T-helper 17 cell (primary cell): ENCODE results near the gene KIRREL2. TPM values are rescaled to one million over a fixed set of nuclear protein-coding genes. Genes with fewer than 3 reads are reported as not detected.
"Not testable (repeated sequence)": the region's sequence is repeated elsewhere in the genome, so short reads cannot be mapped to it uniquely, and the experiment has no call there.

ENCODE experiments used
- ATAC-seq: fragments of 150-1000 bp; cut with Tn5 transposase; 2 replicates; pipeline ENCODE4 v1.10.0; 2021; ENCODE audit warnings: mild to moderate bottlenecking, moderate library complexity
- DNase-seq, 3 donors: peaks; one replicate each; pipeline versions ENCODE4 v3.0.0 to v3.0.0-alpha.2; 2020 to 2021
- H3K9me3 ChIP-seq: one replicate; pipeline ENCODE4 v1.7.0; 2013; ENCODE audit warnings: low read length, mild to moderate bottlenecking; ENCODE audit not compliant: control insufficient read depth, poor library complexity, severe bottlenecking
- H3K27ac Mint-ChIP-seq: one replicate; pipeline ENCODE4 v1.8.0; 2022; ENCODE audit warnings: mild to moderate bottlenecking, moderate library complexity, mixed read lengths
- H3K27me3 Mint-ChIP-seq: one replicate; pipeline ENCODE4 v1.8.0; 2022; ENCODE audit warnings: mixed read lengths
- H3K36me3 Mint-ChIP-seq: one replicate; pipeline ENCODE4 v1.8.0; 2022; ENCODE audit warnings: low read depth, mixed read lengths
- H3K4me1 Mint-ChIP-seq: one replicate; pipeline ENCODE4 v1.8.0; 2022; ENCODE audit warnings: mild to moderate bottlenecking, mixed read lengths
- H3K4me3 Mint-ChIP-seq: one replicate; pipeline ENCODE4 v1.8.0; 2022; ENCODE audit warnings: mild to moderate bottlenecking, moderate library complexity, mixed read lengths
- total RNA-seq, 4 donors: library from RNA in 2 of 4; stranded (reverse) in 2 of 4; gene quantifications; one replicate each; pipeline ENCODE4 v1.2.3 and lab custom pipeline; 2022 to 2026

KIRREL2 gene
- total RNA-seq, 2 donors from 2014 or later, result not detected

- no peaks in the 10 kb centered on the region for H3K9me3 ChIP-seq
- H3K27ac Mint-ChIP-seq, result no peak overlapping the region
- DNase-seq (peak; percentile 72 to 80 (median 74)), ATAC-seq (peak; percentile 92)
- peaks cover 50% of the 10 kb centered on the region for H3K27me3 Mint-ChIP-seq
- peaks cover 11% of the 10 kb centered on the region for H3K36me3 Mint-ChIP-seq
- H3K4me3 Mint-ChIP-seq, result peak overlapping the region; percentile 80
- peaks cover 18% of the 10 kb centered on the region for H3K4me1 Mint-ChIP-seq
Observed at GRCh38 chr19:35869327-35870123, 12.8 kb downstream of the KIRREL2 start.

GRCh38 chr19:35870124-35870736 lies 13.5 kb downstream of the KIRREL2 start:
- not testable (repeated sequence) for DNase-seq

GRCh38 chr19:35870798-35871197 lies 14.1 kb downstream of the KIRREL2 start:
- peaks cover 5% of the 10 kb centered on the region for H3K36me3 Mint-ChIP-seq
- H3K4me3 Mint-ChIP-seq, result no peak overlapping the region
- no peak overlapping the region for H3K27ac Mint-ChIP-seq
- DNase-seq (no peak), ATAC-seq (no peak)
- peaks cover 40% of the 10 kb centered on the region for H3K27me3 Mint-ChIP-seq
- no peaks in the 10 kb centered on the region for H3K9me3 ChIP-seq
- peaks cover 18% of the 10 kb centered on the region for H3K4me1 Mint-ChIP-seq

More at GRCh38 chr19:35870124-35870736, 13.5 kb downstream of the KIRREL2 start:
- H3K36me3 Mint-ChIP-seq, result peaks cover 11% of the 10 kb centered on the region
- not testable (repeated sequence) for ATAC-seq, H3K9me3 ChIP-seq, H3K27ac Mint-ChIP-seq
- peak overlapping the region; percentile 64 for H3K4me3 Mint-ChIP-seq
- peaks cover 18% of the 10 kb centered on the region for H3K4me1 Mint-ChIP-seq
- peaks cover 46% of the 10 kb centered on the region for H3K27me3 Mint-ChIP-seq

- Mint-ChIP-seq H3K4me3 (no peak overlapping the region), H3K4me1 (peaks cover 23% of the 10 kb centered on the region), H3K27ac (no peak overlapping the region), H3K36me3 (peaks cover 9% of the 10 kb centered on the region), H3K27me3 (peaks cover 40% of the 10 kb centered on the region)
- DNase-seq (no peak), ATAC-seq (no peak)
- H3K9me3 ChIP-seq, result no peaks in the 10 kb centered on the region
Observed at GRCh38 chr19:35871611-35872010, 14.9 kb downstream of the KIRREL2 start.

GRCh38 chr19:35872180-35872579 lies 15.5 kb downstream of the KIRREL2 start:
- no peaks in the 10 kb centered on the region for H3K9me3 ChIP-seq
- Mint-ChIP-seq H3K27ac (no peak overlapping the region), H3K27me3 (peaks cover 41% of the 10 kb centered on the region), H3K36me3 (peaks cover 9% of the 10 kb centered on the region), H3K4me3 (no peak overlapping the region), H3K4me1 (peaks cover 23% of the 10 kb centered on the region)
- no peak for ATAC-seq
- DNase-seq, result no peak

- no peaks in the 10 kb centered on the region for H3K9me3 ChIP-seq
- H3K4me1 Mint-ChIP-seq, result peaks cover 21% of the 10 kb centered on the region
- peaks cover 9% of the 10 kb centered on the region for H3K36me3 Mint-ChIP-seq
- no peak overlapping the region for H3K4me3 Mint-ChIP-seq
- H3K27ac Mint-ChIP-seq, result no peak overlapping the region
- DNase-seq, result no peak
- no peak for ATAC-seq
- H3K27me3 Mint-ChIP-seq, result peaks cover 44% of the 10 kb centered on the region
Observed at GRCh38 chr19:35874392-35874930, 17.8 kb downstream of the KIRREL2 start.

GRCh38 chr19:35879068-35879467 lies 22.4 kb downstream of the KIRREL2 start:
- no peaks in the 10 kb centered on the region for H3K9me3 ChIP-seq
- Mint-ChIP-seq H3K4me1 (peaks cover 20% of the 10 kb centered on the region), H3K27ac (no peak overlapping the region), H3K27me3 (peaks cover 30% of the 10 kb centered on the region), H3K4me3 (no peak overlapping the region), H3K36me3 (peaks cover 5% of the 10 kb centered on the region)
- ATAC-seq, result no peak
- no peak for DNase-seq

- no peaks in the 10 kb centered on the region for H3K9me3 ChIP-seq
- Mint-ChIP-seq H3K4me1 (peaks cover 20% of the 10 kb centered on the region), H3K36me3 (peaks cover 5% of the 10 kb centered on the region), H3K27ac (peak overlapping the region; percentile 43), H3K27me3 (peaks cover 26% of the 10 kb centered on the region), H3K4me3 (no peak overlapping the region)
- DNase-seq, result peak; percentile 56 to 70 (median 62)
- peak; percentile 54 for ATAC-seq
Observed at GRCh38 chr19:35879770-35880317, 23.1 kb downstream of the KIRREL2 start.

GRCh38 chr19:35882114-35882832 lies 25.6 kb downstream of the KIRREL2 start:
- DNase-seq (no peak), ATAC-seq (peak; percentile 57)
- no peaks in the 10 kb centered on the region for H3K9me3 ChIP-seq
- H3K27me3 Mint-ChIP-seq, result peaks cover 17% of the 10 kb centered on the region
- peaks cover 15% of the 10 kb centered on the region for H3K4me1 Mint-ChIP-seq
- H3K36me3 Mint-ChIP-seq, result no peaks in the 10 kb centered on the region
- H3K27ac Mint-ChIP-seq, result no peak overlapping the region
- H3K4me3 Mint-ChIP-seq, result no peak overlapping the region

GRCh38 chr19:35883882-35884281 lies 27.2 kb downstream of the KIRREL2 start:
- Mint-ChIP-seq H3K27ac (peak overlapping the region; percentile 65), H3K4me3 (no peak overlapping the region), H3K36me3 (peaks cover 7% of the 10 kb centered on the region), H3K4me1 (peaks cover 18% of the 10 kb centered on the region), H3K27me3 (peaks cover 9% of the 10 kb centered on the region)
- no peak for DNase-seq
- no peaks in the 10 kb centered on the region for H3K9me3 ChIP-seq
- peak; percentile 20 for ATAC-seq

GRCh38 chr19:35885225-35885738 lies 28.6 kb downstream of the KIRREL2 start:
- peaks cover 11% of the 10 kb centered on the region for H3K4me1 Mint-ChIP-seq
- H3K4me3 Mint-ChIP-seq, result no peak overlapping the region
- ATAC-seq (no peak), DNase-seq (no peak)
- no peaks in the 10 kb centered on the region for H3K9me3 ChIP-seq
- H3K27me3 Mint-ChIP-seq, result peaks cover under 1% of the 10 kb centered on the region
- H3K27ac Mint-ChIP-seq, result peak overlapping the region; percentile 84
- peaks cover 7% of the 10 kb centered on the region for H3K36me3 Mint-ChIP-seq

GRCh38 chr19:35885904-35886303 lies 29.2 kb downstream of the KIRREL2 start:
- Mint-ChIP-seq H3K27me3 (no peaks in the 10 kb centered on the region), H3K36me3 (peaks cover 7% of the 10 kb centered on the region), H3K4me3 (no peak overlapping the region), H3K27ac (peak overlapping the region; percentile 84), H3K4me1 (peaks cover 11% of the 10 kb centered on the region)
- DNase-seq (no peak), ATAC-seq (no peak)
- no peaks in the 10 kb centered on the region for H3K9me3 ChIP-seq
